Activated CD8-positive, alpha-beta memory T cell treated with anti-CD3 and anti-CD28 coated beads, Interleukin-2, amount 50 U/mL, for 48 hours (primary cell): Measurements from ENCODE around the gene BLM.

ENCODE experiments used
- DNase-seq: peaks from one replicate; pipeline ENCODE4 v3.0.0-alpha.2; 2020

The BLM gene

DNA sequence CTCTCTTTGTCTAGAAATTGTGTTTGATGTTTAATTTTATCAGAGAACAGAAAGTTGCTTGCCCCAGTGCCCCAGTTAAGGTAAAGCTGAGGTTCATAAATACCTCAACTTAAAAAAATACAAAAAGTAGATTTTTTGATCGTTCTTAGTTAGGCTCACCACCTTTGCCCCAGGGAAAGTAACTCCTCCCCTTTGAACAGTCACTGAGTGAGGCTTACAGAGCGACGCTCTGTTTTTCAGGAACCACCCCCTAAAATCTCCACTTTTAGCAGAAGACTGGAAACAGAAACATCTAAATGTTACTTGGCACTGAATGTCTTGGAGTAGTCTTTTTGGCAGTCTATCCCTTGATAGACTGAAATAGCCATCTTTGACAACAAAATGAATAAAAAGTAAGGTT, 24.9 kb downstream of the BLM start:
- no peak for DNase-seq

DNA sequence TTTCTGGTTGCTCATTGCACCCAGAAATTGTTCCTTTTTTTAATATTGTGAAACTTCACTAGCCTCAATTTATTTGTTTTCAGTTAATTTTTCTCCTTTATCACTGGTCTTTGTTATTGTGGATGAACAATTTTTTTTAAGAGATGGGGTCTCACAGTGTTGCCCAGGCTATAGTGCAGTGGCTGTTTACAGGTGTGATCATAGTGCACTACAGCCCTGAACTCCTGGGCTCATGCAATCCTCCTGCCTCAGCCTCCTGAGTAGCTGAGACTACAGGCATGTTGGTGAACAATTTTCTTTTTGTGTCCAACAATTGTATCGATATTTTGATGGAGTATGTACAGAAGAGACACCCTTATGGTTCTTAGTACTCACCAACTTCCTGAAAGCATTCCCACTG, 26.3 kb downstream of the BLM start:
- DNase-seq: no peak

DNA sequence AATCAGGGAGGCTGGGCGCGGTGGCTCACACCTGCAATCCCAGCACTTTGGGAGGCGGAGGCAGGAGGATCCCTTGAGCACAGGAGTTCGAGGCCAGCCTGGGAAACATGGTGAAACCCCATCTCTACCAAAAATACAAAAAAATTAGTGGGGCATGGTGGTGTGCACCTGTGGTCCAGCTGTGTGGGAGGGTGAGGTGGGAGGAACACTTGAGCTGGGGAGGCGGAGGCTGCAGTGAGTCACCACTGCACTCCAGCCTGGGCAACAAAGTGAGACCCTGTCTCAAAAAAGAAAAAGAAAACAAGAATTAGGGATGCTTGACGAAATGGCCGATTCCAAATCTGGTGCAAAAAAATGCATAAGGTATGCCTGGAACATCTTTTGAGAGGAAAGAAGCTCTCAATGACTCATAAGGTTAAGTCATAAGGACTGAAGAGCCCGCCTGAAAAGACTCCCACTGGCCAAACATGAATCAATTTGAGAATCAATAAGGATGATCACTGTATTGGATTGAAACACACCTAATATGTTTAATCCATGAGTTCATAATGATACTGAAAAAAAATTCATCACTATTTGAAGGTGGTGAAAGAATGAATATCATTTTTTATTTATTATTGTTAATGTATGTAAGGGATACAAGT, 27.7 kb downstream of the BLM start:
- DNase-seq: no peak

DNA sequence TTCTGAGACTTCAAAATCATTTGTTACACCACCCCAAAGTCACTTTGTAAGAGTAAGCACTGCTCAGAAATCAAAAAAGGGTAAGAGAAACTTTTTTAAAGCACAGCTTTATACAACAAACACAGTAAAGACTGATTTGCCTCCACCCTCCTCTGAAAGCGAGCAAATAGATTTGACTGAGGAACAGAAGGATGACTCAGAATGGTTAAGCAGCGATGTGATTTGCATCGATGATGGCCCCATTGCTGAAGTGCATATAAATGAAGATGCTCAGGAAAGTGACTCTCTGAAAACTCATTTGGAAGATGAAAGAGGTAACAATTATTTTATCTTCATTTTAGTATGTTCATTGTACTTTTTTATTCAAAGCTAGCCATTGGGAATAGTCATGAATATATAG, 32.6 kb downstream of the BLM start:
- no peak for DNase-seq

DNA sequence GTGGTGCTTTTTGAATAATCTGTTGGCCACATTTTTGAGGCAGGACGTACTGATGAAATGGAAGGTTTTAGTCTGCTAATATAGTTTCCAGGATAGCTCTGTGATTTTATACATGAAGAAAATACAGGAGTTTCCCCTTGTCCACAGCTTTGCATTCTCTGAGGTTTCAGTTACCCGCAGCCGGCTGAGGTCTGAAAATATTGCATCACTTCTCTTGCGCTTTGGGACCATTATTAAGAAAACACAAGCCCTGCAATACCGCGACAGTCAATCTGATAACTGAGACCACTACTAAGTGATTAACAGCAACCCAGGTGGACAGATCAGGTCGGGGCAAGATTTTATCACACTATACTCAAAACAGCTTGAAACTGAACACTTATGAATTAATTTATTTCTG, 33.0 kb downstream of the BLM start:
- DNase-seq: no peak

DNA sequence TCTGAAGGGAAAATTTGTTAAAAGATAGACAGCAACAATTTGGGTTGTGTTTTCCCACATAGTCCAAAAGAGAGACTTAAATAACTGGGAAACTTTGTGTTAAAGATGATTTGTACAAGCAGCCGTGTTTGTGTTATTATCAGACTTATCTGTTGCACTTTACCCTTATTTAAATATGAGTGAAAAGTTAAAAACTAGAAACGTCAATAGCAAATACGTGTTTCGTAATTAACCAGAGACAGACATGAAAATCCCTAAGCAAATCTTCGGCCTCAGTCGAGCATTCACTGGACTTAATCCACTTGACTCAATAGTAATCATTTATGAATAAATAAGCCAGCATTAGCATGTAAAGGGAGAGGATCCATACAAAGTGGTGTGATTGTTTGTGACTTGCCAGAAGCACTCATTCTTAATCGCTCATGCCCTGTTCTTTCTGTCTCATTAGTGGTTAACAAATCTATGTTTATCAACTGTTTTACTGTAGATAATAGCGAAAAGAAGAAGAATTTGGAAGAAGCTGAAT, 34.2 kb downstream of the BLM start:
- no peak for DNase-seq

DNA sequence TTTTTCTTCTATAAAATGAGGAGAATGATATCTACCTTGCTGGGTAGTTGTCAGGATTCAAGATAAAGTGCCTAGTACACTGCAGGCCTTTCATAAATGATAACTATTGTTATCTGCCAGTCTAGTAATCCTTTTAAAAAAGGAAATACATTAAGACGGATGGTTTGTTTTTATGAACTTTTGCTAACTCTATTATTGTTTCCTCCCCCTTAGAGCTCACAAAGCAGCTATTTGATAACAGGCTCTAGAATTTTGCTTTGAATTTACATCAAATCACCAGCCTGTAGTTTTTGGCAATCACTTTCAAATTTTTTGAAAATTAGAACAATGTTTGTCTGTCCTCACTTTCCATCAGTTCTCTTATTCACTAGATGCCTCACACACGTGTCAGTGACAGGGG, 39.8 kb downstream of the BLM start:
- no peak for DNase-seq

DNA sequence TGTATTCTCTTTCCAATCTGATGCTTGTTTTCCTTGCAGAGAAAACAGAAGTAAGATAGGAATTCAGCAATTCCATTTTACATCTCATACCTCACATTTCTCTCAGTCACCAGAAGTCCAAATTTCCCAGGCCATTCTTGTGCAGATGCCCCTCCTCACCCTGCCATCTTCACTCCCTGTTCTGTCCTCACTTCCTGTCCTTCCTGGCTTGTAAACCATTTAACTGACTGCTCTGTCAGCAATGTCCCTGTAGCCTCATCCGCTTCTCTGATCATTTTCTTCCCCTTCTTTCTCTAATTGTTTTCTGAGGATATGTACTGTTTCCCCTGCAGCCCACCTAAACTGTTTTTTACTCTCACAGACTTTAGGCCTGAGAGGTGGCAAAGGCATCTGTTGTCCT, 40.3 kb downstream of the BLM start:
- no peak for DNase-seq

DNA sequence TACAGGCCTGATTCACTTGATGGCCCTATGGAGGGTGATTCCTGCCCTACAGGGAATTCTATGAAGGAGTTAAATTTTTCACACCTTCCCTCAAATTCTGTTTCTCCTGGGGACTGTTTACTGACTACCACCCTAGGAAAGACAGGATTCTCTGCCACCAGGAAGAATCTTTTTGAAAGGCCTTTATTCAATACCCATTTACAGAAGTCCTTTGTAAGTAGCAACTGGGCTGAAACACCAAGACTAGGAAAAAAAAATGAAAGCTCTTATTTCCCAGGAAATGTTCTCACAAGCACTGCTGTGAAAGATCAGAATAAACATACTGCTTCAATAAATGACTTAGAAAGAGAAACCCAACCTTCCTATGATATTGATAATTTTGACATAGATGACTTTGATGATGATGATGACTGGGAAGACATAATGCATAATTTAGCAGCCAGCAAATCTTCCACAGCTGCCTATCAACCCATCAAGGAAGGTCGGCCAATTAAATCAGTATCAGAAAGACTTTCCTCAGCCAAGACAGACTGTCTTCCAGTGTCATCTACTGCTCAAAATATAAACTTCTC, 43.6 kb downstream of the BLM start:
- DNase-seq: no peak

DNA sequence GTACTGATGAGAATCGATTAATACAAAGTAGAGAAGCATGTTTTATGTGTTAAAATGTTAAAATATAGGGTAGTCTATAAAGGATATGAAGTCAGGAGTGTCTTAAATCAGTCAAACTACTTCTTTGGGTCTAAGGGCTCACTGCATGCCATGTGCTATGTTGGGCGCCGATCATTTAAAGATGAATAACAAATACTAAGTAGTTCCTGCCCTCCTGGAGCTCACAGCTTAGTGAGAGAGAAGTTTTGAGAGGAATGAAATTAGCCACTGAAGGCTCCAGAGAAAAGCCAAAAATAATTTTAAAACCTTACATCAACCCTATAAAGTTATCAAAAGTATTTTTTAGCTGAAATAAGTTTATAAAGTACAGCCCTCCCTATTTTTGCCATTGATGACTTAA, 44.5 kb downstream of the BLM start:
- no peak for DNase-seq

DNA sequence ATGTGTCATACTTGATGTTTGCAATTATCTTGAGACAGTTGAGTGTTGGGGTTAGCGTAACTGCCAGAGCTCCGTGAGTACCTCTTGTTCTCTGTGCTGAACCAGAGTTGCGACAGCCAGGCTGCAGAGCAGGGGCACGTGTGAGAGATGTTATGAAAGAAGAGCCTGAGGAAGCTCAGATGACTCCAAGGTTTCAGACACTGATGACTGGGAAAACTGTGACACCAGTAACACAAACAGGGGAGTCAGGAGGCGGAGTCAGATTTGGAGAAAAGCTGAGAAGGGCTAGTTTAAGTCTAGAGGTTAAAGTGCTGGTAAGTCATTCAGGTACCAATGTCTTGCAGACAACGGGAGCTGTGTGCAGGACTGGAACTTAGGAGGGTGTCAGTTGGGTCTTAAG, 45.0 kb downstream of the BLM start:
- no peak for DNase-seq

DNA sequence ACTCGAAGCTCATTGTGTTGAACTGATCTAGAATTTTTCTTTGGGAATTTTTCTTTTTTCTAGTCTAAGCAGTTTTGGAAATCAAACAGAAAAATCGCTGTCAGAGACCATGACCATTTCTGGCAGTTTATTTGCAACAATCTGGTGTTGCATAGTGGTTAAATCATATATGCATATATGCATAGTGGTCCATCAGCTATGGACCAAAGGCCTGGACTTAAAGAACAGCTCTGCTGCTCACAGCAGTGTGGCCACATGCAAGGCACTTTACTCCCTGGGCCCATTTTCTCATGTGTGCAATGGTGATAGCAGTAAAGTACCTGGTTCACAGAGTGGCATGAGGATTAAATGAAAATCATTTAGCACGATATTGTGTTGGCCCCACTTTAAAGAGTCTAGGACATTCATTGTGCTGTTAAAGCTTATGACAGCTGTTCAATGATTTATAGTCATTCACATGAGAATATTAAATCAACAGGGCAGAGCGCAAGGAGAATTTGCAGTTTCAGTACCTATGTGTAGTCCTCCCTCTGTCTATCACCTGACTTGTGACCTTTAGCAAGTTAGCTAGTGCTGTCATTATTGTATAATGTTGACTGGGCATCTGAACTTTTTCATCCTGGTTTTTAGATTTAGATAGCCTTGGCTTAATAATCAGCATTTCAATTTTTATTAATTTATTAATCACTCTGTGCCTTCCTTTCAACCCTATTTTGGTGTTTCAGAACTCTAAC, 46.4 kb downstream of the BLM start:
- DNase-seq: no peak

DNA sequence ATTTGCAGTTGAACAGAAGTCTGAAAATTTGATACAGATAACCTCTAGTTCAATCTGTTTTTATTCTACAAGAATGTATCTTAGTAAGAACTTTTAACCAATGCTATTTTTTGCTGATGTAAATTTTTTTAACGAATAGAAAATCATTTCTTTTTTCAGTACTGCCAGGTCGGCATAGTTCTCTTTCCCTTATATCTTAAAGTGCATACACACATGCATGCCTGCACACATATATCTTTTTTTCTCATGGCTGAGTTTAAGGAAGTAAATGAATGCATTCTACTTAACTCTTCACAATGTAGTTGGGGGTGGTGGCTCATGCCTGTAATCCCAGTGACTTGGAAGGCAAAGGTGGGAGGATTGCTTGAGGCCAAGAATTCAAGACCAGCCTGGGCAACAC, 48.4 kb downstream of the BLM start:
- no peak for DNase-seq

DNA sequence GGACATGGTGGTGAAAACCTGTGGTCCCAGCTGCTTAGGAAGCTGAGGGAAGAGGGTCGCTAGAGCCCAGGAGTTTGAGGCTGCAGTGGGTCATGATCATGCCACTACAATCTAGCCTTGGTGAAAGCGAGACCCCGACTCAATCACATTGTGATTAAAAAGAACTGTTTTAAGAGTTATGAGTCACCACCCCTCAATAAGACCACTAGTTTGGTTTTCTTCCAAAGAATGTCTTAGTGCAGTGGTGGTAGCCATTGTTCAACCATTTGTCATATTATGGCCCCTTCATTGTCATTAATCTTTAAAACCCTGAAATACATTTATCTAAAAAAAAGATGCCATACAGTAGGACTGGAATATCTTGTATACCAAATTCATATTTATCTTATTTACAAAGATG, 48.8 kb downstream of the BLM start:
- DNase-seq: no peak

DNA sequence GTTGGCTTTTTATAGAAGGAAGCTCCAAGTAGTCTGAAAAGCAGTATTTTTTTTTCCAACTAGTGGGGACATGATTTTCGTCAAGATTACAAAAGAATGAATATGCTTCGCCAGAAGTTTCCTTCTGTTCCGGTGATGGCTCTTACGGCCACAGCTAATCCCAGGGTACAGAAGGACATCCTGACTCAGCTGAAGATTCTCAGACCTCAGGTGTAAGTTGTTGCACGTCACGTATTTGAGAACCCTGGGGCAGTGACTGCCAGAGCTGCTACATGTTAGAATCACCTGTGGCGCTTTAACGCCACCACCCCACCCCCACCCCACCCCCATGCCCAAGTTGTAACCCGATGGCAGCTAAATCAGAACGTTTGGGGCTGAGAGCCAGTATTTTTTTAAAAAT, 52.2 kb downstream of the BLM start:
- no peak for DNase-seq

DNA sequence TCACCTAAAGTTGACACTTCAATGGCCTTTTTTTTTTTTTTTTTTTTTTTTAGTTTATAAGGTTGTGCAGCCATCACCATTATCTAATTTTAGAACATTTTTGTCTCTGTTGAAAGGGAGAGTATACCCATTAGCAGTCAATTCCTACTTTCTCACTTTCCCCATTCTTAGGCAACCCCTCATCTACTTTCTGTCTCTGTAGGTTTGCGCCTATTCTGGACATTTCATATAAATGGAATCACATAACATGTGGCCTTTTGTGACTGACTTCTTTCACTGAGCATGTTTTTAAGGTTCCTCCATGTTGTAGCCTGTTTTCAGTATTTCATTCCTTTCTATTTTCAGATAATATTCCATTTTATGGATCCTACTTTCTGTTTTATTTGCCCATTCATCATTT, 56.3 kb downstream of the BLM start:
- DNase-seq: no peak

DNA sequence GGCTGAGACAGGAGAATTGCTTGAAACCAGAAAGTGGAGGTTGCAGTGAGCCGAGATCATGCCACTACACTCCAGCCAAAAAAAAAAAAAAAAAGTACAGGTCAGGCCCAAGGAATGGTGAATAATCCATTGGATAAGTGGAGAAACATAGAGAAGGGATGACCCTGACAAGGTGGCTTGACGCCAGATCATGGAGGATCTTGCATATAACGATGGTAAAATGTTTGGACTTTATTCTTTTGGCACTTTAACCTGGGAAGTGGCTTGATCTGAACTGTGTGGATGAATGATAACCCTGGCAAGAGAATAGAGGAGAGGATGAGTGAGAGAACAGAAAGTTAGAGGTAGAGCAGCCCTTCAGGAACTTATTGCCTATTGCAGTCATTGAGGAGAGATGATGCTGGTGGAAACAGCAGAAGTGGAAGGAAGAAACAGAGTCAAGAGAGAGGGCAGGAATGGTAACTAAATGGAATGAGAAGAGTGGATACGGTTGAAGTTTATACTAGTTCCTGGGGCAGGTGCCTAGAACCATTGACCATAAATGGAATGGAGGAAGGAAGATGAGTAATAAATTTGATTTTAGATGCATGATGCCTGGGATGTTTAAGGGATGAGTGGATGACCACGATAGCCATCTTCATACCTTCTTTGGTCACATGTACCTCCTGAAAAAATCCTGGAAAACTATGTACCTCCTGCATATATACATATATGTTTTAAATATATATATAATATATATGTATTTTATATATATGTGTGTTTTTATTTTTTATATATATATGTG, 57.8 kb downstream of the BLM start:
- DNase-seq: no peak

DNA sequence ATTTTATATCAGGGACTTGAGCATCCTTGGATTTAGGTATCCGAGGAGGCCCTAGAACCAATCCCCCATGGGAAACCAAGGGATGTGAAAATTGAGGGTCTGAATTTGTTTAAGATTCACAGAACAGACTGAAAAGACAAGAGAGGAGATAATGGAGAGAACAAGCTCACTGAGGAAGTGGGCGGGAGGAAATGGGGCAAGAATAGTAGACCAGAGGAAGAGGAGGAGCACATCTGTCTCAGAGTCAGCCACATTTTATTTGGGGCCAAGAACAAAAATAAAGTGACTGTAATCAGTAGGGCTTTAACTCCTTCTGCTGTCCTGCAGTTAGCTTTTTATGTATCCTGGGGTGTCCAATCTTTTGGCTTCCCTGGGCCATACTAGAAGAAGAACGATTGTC, 63.8 kb downstream of the BLM start:
- no peak for DNase-seq

DNA sequence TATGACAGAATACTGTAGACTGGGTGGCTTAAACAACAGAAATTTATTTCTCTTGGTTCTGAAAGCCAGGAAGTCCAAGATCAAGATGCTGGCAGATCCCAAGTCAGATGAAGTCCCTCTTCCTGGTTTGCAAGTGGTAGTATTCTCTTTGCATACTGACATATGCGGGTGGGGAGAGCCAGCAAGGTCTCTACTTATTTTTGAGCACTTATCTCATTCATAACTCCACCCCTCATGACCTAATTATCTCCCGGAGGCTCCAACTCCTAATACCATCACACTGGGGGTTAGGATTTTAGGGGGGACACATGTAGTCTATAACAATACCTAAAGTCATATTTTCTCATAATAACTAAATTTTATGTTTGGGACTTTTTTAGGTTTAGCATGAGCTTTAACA, 65.3 kb downstream of the BLM start:
- DNase-seq: no peak

DNA sequence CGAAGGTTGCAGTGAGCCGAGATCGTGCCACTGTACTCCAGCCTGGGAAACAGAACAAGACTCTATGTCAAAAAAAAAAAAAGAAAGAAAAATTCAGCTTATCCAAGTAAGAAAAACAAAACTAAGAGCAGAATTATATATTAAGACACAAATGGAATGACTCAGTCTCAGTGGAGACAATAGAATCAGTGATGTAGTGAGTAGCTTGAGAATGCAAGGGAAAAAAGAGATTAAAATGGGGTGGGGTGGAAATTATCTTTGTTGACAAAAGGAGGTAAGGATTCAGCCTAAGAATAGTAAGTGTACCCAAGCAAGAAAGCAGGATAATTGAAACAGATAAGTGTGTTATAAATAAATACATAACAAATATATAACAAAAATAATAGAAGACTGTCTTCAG, 70.7 kb downstream of the BLM start:
- DNase-seq: no peak

DNA sequence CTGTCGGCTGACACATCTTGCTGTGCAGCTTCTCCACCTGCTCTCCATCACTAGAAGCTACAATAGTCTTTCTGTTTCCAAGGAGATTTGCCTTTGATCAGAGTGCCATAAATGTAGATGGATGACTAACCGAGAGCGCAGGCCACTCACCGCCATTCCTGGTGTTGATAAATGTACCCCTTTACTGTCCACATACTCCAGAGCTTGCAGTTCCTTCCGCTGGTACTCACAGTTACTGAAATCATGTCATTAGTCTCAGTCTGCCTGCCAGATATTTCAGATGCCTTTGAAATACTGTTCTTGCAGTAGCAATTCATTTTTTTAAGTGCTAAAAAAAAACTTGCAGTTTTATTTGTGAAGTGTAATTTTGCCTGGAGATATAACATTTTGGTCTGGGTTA, 72.3 kb downstream of the BLM start:
- no peak for DNase-seq

DNA sequence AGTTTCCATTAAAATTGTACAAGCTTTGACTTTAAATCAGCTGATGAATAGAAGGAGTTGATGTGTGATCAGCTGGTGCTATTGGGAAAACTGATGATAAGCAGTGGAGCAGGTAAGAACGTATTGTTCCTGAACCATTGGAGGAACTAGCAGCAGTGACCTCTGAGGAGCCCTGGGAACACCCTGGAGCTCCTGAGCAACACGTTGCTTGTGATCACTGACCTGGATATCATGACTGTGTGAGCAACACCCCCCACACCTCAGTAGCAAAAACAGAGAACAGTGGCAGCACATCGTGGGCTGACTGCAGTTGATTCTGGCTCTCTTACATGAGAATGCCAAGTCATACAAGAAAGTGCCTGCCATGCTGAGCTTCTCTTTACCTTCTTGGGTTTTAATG, 72.9 kb downstream of the BLM start:
- DNase-seq: no peak

DNA sequence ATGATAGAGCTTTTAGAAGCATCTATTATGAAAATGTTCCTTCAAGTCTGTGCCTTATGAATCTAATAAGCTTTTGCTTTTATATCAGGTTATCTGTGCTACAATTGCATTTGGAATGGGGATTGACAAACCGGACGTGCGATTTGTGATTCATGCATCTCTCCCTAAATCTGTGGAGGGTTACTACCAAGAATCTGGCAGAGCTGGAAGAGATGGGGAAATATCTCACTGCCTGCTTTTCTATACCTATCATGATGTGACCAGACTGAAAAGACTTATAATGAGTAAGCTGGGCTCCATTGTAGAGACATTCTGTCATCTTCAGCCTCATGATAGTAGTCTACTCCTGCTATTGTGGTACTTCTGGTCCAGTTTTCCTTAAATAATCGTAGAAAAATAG, 73.4 kb downstream of the BLM start:
- no peak for DNase-seq

DNA sequence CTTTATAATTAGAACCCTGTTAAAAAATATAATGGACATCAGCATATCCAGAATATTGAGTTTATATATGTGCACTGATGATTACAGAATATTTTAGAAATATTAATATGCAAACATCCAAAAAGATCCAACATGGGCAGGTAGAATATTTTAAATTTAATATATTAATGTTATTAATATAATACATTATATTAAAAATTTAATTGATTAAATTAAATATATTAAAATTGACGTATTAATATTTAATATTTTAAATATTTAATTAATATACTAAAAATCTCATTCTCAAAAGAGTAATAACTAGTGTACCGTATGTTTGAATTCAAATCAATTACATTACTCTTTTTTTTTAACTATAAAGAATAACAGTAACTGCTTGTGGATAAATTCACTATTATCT, 77.4 kb downstream of the BLM start:
- no peak for DNase-seq
